Uterus (tissue), 4 donors: Measurements from ENCODE around the gene UBAC1. TPM values are rescaled to one million over a fixed set of nuclear protein-coding genes. Genes with fewer than 3 reads are reported as not detected.

Experiments
- DNase-seq, 2 donors: peaks; one replicate each; pipeline ENCODE4 v3.0.0-alpha.2; 2019 to 2020
- H3K27ac ChIP-seq, 2 donors: fragments of 200-600 bp; sonication (generic); 1 replicate in 1 of 2; 2 replicates in 1 of 2; pipeline ENCODE4 v1.5.1; 2016 to 2018
- H3K27me3 ChIP-seq, 2 donors: fragments of 200-600 bp; sonication (generic); one replicate each; pipeline ENCODE4 v1.5.1; 2018 to 2019; ENCODE audit warnings: control low read depth in 1 of 2
- H3K36me3 ChIP-seq, 2 donors: fragments of 200-600 bp; sonication (generic); one replicate each; pipeline ENCODE4 v1.5.1; 2019; ENCODE audit warnings: control low read depth in 1 of 2
- H3K4me1 ChIP-seq, 2 donors: fragments of 200-600 bp; sonication (generic); one replicate each; pipeline ENCODE4 v1.5.1; 2018 to 2019; ENCODE audit warnings: control low read depth in 1 of 2
- H3K4me3 ChIP-seq, 2 donors: fragments of 200-600 bp; sonication (generic); 1 replicate in 1 of 2; 2 replicates in 1 of 2; pipeline ENCODE4 v1.5.1; 2018 to 2019; ENCODE audit warnings: mild to moderate bottlenecking in 1 of 2
- H3K9me3 ChIP-seq, 2 donors: fragments of 200-600 bp; sonication (generic); one replicate each; pipeline ENCODE4 v1.5.1; 2019; ENCODE audit warnings: control low read depth in 1 of 2
- POLR2A ChIP-seq, 2 donors: fragments of 450-650 bp; IDR thresholded peaks; one replicate each; pipeline ENCODE4 v1.6.1; 2016; ENCODE audit warnings: antibody characterized with exemption in 2 of 2, mild to moderate bottlenecking in 1 of 2, moderate library complexity in 1 of 2
- intact Hi-C: fragments of 100-400 bp; cut with DNase I; formaldehyde crosslinking; loops from one replicate; pipeline ENCODE4 v1.15.1; 2023; ENCODE audit warnings: low total_unique reads
- total RNA-seq, 4 donors: library from RNA; depleted of rRNA in 3 of 4; stranded (reverse); fragments of >200 nt in 3 of 4; gene quantifications; one replicate each; pipeline versions ENCODE4 v1.1.0 to v1.2.4, GENCODE V29; 2014 to 2023
- TF ChIP-seq, protein P1 (sequence below), 4 experiments: fragments of 200-600 bp in 2 of 4; fragments of 450-650 bp in 2 of 4; sonication (generic) in 2 of 4; IDR thresholded peaks; one replicate each; pipeline ENCODE4 v1.5.1; 2016 to 2019; ENCODE audit warnings: antibody characterized with exemption in 4 of 4, mild to moderate bottlenecking in 2 of 4, moderate library complexity in 1 of 4
- donor health status: DM: yes; HTN: yes; CAD: no.

The UBAC1 gene
- total RNA-seq, 4 donors from 2014 or later: 25.1 to 46.1 (median 35.8) TPM

DNA sequence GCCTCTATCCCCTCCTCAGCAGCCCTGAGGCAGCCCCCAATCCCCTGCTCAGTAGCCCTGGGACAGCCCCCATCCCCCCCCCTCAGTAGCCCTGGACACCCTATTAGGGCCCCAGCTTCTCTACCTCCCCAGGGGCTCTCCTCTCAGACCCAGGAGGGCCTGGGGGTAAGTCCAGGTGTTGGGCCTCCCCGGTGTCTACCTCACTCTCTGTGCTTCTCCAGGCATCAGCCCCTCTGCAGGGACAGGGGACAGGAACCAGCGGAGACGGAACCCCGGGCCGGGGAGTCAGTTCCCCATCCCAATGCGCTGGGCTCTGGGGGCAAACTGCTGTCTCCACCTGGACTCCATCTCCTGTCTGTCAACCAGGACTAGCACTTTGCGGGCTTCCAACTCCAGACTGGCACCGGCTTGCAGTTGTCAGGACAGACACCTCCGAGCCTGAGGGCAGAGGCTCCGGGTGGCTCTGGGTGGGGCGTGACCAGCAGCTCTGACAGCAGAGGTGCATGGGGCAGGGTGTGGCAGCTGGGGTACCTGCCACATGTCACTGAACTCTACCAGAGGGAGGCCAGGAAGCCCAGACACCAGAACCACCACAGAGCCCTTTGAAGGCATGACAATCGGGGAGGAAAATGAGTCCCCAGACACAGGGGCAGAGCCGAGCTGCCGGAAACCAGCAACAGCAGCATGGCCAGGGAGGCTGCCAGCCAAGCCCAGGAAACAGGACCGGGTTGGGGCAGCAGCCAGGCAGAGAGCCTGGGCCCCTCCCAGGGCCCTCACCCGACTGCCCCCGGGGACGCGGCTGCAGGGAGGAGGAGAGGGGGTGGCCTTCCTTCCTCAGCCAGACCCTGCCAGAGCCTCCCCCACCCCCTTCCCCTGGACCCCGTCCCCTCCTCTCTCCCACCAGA is 17.7 kb upstream of the UBAC1 start:
- DNase-seq: no peak
- intact Hi-C loops: no loop called here
- no peaks in the 10 kb centered on the region for H3K9me3 ChIP-seq
- H3K4me3 ChIP-seq: no peak overlapping the region
- H3K27me3 ChIP-seq: no peaks in the 10 kb centered on the region
- H3K4me1 ChIP-seq: no peaks in the 10 kb centered on the region
- TF ChIP-seq POLR2A (IDR thresholded peaks at IDR 0.05): no peak
- TF ChIP-seq, protein P1, sequence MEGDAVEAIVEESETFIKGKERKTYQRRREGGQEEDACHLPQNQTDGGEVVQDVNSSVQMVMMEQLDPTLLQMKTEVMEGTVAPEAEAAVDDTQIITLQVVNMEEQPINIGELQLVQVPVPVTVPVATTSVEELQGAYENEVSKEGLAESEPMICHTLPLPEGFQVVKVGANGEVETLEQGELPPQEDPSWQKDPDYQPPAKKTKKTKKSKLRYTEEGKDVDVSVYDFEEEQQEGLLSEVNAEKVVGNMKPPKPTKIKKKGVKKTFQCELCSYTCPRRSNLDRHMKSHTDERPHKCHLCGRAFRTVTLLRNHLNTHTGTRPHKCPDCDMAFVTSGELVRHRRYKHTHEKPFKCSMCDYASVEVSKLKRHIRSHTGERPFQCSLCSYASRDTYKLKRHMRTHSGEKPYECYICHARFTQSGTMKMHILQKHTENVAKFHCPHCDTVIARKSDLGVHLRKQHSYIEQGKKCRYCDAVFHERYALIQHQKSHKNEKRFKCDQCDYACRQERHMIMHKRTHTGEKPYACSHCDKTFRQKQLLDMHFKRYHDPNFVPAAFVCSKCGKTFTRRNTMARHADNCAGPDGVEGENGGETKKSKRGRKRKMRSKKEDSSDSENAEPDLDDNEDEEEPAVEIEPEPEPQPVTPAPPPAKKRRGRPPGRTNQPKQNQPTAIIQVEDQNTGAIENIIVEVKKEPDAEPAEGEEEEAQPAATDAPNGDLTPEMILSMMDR (IDR thresholded peaks at IDR 0.05): no peak
- H3K27ac ChIP-seq: no peak overlapping the region
- H3K36me3 ChIP-seq: no peaks in the 10 kb centered on the region

DNA sequence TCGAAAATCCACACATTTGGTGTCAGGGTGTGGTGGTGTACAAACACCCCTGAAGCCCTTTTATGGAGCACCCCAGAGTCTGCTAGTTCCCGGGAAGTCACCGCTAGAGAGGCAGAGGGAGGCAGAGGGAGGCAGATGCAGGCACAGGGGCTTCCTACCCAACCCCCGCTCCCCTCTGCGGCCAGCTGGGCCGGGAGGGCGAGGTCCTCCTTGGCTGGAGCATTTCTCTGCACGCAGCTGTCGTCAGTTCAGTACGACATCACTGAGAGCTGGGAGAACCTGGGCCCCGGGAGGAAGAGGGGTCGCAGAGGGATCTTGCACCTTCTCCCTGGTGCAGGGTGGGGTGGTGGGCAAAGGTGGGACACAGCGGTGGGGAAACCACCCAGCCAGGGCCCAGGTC is 15.8 kb upstream of the UBAC1 start:
- Histone ChIP-seq H3K27me3 (no peaks in the 10 kb centered on the region), H3K27ac (no peak overlapping the region), H3K9me3 (no peaks in the 10 kb centered on the region), H3K36me3 (no peaks in the 10 kb centered on the region), H3K4me1 (no peaks in the 10 kb centered on the region), H3K4me3 (no peak overlapping the region)
- TF ChIP-seq, protein P1 (IDR thresholded peaks at IDR 0.05): no peak
- DNase-seq: no peak
- intact Hi-C loops: no loop called here

DNA sequence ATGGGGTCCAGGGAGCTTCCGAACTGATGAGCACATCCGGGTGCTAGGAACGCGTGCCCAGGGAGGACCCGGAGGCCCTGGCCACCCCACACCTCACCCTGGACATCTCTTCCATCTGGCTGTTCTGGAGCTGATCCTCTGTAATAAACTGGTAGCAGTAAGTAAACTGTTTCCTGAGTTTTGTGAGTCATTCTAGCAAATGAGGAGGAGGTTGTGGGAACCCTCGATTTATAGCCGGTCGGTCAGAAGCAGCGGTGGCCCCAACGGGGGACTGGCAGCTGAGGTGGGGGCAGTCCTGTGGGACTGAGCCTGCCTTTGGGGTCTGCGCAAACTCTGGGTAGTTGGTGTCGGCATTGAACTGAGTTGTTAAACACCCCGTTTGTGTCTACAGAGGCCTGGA is 15.4 kb upstream of the UBAC1 start:
- no peak for DNase-seq
- Histone ChIP-seq H3K27ac (no peak overlapping the region), H3K9me3 (no peaks in the 10 kb centered on the region), H3K36me3 (no peaks in the 10 kb centered on the region), H3K27me3 (no peaks in the 10 kb centered on the region), H3K4me3 (no peak overlapping the region), H3K4me1 (no peaks in the 10 kb centered on the region)
- TF ChIP-seq, protein P1 (IDR thresholded peaks at IDR 0.05): no peak
- no peak for TF ChIP-seq POLR2A (IDR thresholded peaks at IDR 0.05)
- intact Hi-C loops: no loop called here

DNA sequence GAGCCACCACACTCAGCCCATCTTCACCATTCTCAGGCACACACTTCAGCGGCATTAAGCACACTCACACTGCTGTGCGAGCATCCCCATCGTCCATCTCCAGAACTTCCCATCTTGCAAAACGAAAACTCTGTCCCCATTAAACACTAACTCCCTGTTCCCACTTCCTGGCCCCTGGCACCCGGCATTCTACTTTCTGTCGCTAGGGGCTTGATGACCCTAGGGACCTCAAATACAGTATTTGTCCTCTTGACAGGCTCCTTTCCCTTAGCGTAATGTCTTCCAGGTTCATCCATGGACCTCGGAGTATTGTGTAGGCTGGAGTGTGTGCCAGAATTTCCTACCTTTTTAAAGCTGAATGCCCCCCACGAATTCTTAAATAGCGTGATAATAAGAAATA is 14.7 kb upstream of the UBAC1 start:
- TF ChIP-seq, protein P1 (IDR thresholded peaks at IDR 0.05): no peak
- no peak for TF ChIP-seq POLR2A (IDR thresholded peaks at IDR 0.05)
- H3K27ac ChIP-seq: no peak overlapping the region
- H3K27me3 ChIP-seq: no peaks in the 10 kb centered on the region
- H3K9me3 ChIP-seq: no peaks in the 10 kb centered on the region
- no peaks in the 10 kb centered on the region for H3K4me1 ChIP-seq
- DNase-seq: no peak
- H3K36me3 ChIP-seq: no peaks in the 10 kb centered on the region
- intact Hi-C loops: no loop called here
- no peak overlapping the region for H3K4me3 ChIP-seq

DNA sequence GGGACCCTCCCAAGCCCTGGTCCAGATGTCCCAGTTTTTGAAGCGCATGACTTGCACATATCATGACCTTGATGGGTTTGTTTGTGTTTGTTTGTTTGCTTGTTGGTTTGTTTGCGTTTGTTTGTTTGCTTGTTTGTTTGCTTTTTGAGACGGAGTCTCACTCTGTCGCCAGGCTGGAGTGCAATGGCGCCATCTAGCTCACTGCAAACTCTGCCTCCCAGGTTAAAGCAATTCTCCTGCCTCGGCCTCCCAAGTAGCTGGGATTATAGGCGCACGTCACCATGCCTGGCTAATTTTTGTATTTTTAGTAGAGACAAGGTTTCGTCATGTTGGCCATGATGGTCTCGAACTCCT is 13.0 kb upstream of the UBAC1 start:
- DNase-seq: no peak
- H3K9me3 ChIP-seq: no peaks in the 10 kb centered on the region
- intact Hi-C loops: no loop called here
- H3K4me1 ChIP-seq: no peaks in the 10 kb centered on the region
- no peak overlapping the region for H3K27ac ChIP-seq
- no peaks in the 10 kb centered on the region for H3K27me3 ChIP-seq
- TF ChIP-seq, protein P1 (IDR thresholded peaks at IDR 0.05): no peak
- no peak for TF ChIP-seq POLR2A (IDR thresholded peaks at IDR 0.05)
- no peaks in the 10 kb centered on the region for H3K36me3 ChIP-seq
- H3K4me3 ChIP-seq: no peak overlapping the region
